Measurements from ENCODE around the gene TGM2. TPM values are rescaled to one million over a fixed set of nuclear protein-coding genes. Genes with fewer than 3 reads are reported as not detected.

Gene TGM2
- total and polyA plus RNA-seq, 5 experiments from 2014 or later: not detected

GRCh38 chr20:38141204-38141888 lies 23.7 kb downstream of the TGM2 start:
- no peak overlapping the region for H3K4me3 Mint-ChIP-seq
- no peak for ATAC-seq
- POLR2A ChIA-PET: no interaction called here
- peaks cover 0 to 13% (median under 1%) of the 10 kb centered on the region in 5 donors for H3K27me3 Mint-ChIP-seq
- H3K36me3 Mint-ChIP-seq: no peaks in the 10 kb centered on the region
- no peak overlapping the region for H3K27ac Mint-ChIP-seq
- H3K4me1 Mint-ChIP-seq: no peaks in the 10 kb centered on the region
- H3K9me3 Mint-ChIP-seq: no peaks in the 10 kb centered on the region
- DNase-seq: peak in 1 of 10 donors; percentile 32

GRCh38 chr20:38139977-38140753 lies 24.9 kb downstream of the TGM2 start:
- H3K9me3 Mint-ChIP-seq: no peaks in the 10 kb centered on the region
- peaks cover 0 to 8% (median 0%) of the 10 kb centered on the region in 5 donors for H3K27me3 Mint-ChIP-seq
- H3K4me3 Mint-ChIP-seq: no peak overlapping the region
- no peaks in the 10 kb centered on the region for H3K4me1 Mint-ChIP-seq
- no peak for ATAC-seq
- H3K36me3 Mint-ChIP-seq: no peaks in the 10 kb centered on the region
- no peak overlapping the region for H3K27ac Mint-ChIP-seq
- DNase-seq: peak in 1 of 10 donors; percentile 45
- POLR2A ChIA-PET: no interaction called here

GRCh38 chr20:38139156-38139912 lies 25.7 kb downstream of the TGM2 start:
- H3K9me3 Mint-ChIP-seq: no peaks in the 10 kb centered on the region
- no peaks in the 10 kb centered on the region for H3K36me3 Mint-ChIP-seq
- POLR2A ChIA-PET: no interaction called here
- no peak overlapping the region for H3K27ac Mint-ChIP-seq
- peaks cover 0 to 8% (median 0%) of the 10 kb centered on the region in 5 donors for H3K27me3 Mint-ChIP-seq
- no peak for ATAC-seq
- no peak overlapping the region for H3K4me3 Mint-ChIP-seq
- DNase-seq: peak in 1 of 10 donors; percentile 18
- peaks cover 2 to 5% (median 4%) of the 10 kb centered on the region in 4 donors for H3K4me1 Mint-ChIP-seq

GRCh38 chr20:38138086-38138778 lies 26.8 kb downstream of the TGM2 start:
- Mint-ChIP-seq H3K27ac (no peak overlapping the region), H3K36me3 (no peaks in the 10 kb centered on the region), H3K4me1 (peaks cover 4 to 7% (median 6%) of the 10 kb centered on the region in 4 donors), H3K9me3 (no peaks in the 10 kb centered on the region), H3K27me3 (peaks cover 0 to 7% (median 0%) of the 10 kb centered on the region in 5 donors), H3K4me3 (no peak overlapping the region)
- DNase-seq: peak in 1 of 10 donors; percentile 42
- POLR2A ChIA-PET: no interaction called here
- ATAC-seq: no peak

GRCh38 chr20:38137441-38138037 lies 27.5 kb downstream of the TGM2 start:
- POLR2A ChIA-PET: no interaction called here
- Mint-ChIP-seq H3K4me1 (peaks cover 4 to 7% (median 6%) of the 10 kb centered on the region in 4 donors), H3K36me3 (no peaks in the 10 kb centered on the region), H3K4me3 (no peak overlapping the region), H3K9me3 (no peaks in the 10 kb centered on the region), H3K27me3 (peaks cover 0 to 2% (median 0%) of the 10 kb centered on the region in 5 donors), H3K27ac (no peak overlapping the region)
- DNase-seq (peak in 1 of 10 donors; percentile 15), ATAC-seq (no peak)

- no peak overlapping the region for H3K4me3 Mint-ChIP-seq
- peaks cover 0 to 2% (median 0%) of the 10 kb centered on the region in 5 donors for H3K27me3 Mint-ChIP-seq
- peaks cover 4 to 7% (median 6%) of the 10 kb centered on the region in 4 donors for H3K4me1 Mint-ChIP-seq
- POLR2A ChIA-PET: no interaction called here
- no peaks in the 10 kb centered on the region for H3K9me3 Mint-ChIP-seq
- no peak for ATAC-seq
- DNase-seq: peak in 1 of 10 donors; percentile 34
- H3K27ac Mint-ChIP-seq: no peak overlapping the region
- no peaks in the 10 kb centered on the region for H3K36me3 Mint-ChIP-seq
These were observed 28.4 kb downstream of the TGM2 start for GRCh38 chr20:38136421-38137245.

GRCh38 chr20:38135651-38136420 lies 29.2 kb downstream of the TGM2 start:
- POLR2A ChIA-PET: no interaction called here
- ATAC-seq: no peak
- Mint-ChIP-seq H3K4me3 (no peak overlapping the region), H3K27ac (peak overlapping the region in 1 of 10 donors; percentile 63), H3K4me1 (peaks cover 4 to 7% (median 6%) of the 10 kb centered on the region in 4 donors), H3K9me3 (no peaks in the 10 kb centered on the region), H3K36me3 (no peaks in the 10 kb centered on the region), H3K27me3 (peaks cover 0 to 2% (median 0%) of the 10 kb centered on the region in 5 donors)
- DNase-seq: peak in 1 of 10 donors; percentile 31

- DNase-seq (no peak), ATAC-seq (no peak)
- Mint-ChIP-seq H3K4me3 (no peak overlapping the region), H3K9me3 (no peaks in the 10 kb centered on the region), H3K4me1 (peaks cover 4 to 7% (median 6%) of the 10 kb centered on the region in 4 donors), H3K36me3 (no peaks in the 10 kb centered on the region), H3K27ac (peak overlapping the region in 1 of 10 donors; percentile 63), H3K27me3 (peaks cover 0 to 2% (median 0%) of the 10 kb centered on the region in 5 donors)
- POLR2A ChIA-PET: no interaction called here
These were observed 29.8 kb downstream of the TGM2 start for GRCh38 chr20:38135271-38135650.

GRCh38 chr20:38134427-38135270 lies 30.4 kb downstream of the TGM2 start:
- Mint-ChIP-seq H3K27me3 (peaks cover 0 to 2% (median 0%) of the 10 kb centered on the region in 5 donors), H3K4me3 (no peak overlapping the region), H3K36me3 (no peaks in the 10 kb centered on the region), H3K9me3 (no peaks in the 10 kb centered on the region), H3K27ac (peak overlapping the region in 2 of 10 donors; percentile 51 to 63), H3K4me1 (peaks cover 4 to 7% (median 6%) of the 10 kb centered on the region in 4 donors)
- peak in 1 of 10 donors; percentile 48 for DNase-seq
- ATAC-seq: no peak
- POLR2A ChIA-PET: no interaction called here

GRCh38 chr20:38133680-38134426 lies 31.2 kb downstream of the TGM2 start:
- Mint-ChIP-seq H3K9me3 (no peaks in the 10 kb centered on the region), H3K4me3 (no peak overlapping the region), H3K36me3 (no peaks in the 10 kb centered on the region), H3K4me1 (peaks cover 4 to 7% (median 6%) of the 10 kb centered on the region in 4 donors), H3K27me3 (peaks cover 0 to 2% (median 0%) of the 10 kb centered on the region in 5 donors), H3K27ac (no peak overlapping the region)
- POLR2A ChIA-PET: no interaction called here
- DNase-seq: peak in 1 of 10 donors; percentile 10
- ATAC-seq: no peak

Measured in naive thymus-derived CD8-positive, alpha-beta T cell (primary cell).